K562 (cell line): ENCODE results near the gene GMNC. TPM values are rescaled to one million over a fixed set of nuclear protein-coding genes. Genes with fewer than 3 reads are reported as not detected.

ENCODE experiments used
- ATAC-seq: fragments of 200-7000 bp; cut with Tn5 transposase; 3 replicates; pipeline ENCODE4 v1.9.1; 2020; ENCODE audit warnings: moderate library complexity
- BruUV-seq: library from RNA; stranded (reverse); fragments of 400-500 nt; replicated peaks from 2 replicates; lab custom pipeline; 2021; lab: Mats Ljungman, UMichigan
- CTCF ChIA-PET: fragments of 300-600 bp; formaldehyde crosslinking; extraction: SDS; loops from one replicate; lab custom pipeline; 2021; ENCODE audit warnings: low intra/inter-chr PET ratio; lab: Yijun Ruan, JAX
- POLR2A ChIA-PET: fragments of 300-600, 350-650 bp; sonication (Branson Sonifier 250); formaldehyde crosslinking; extraction: SDS; loops from one replicate; lab custom pipeline; 2021; ENCODE audit warnings: antibody characterized with exemption, inconsistent platforms; lab: Yijun Ruan, JAX
- DNase-seq, 4 experiments: peaks; one replicate each; pipeline versions ENCODE4 v3.0.0 to v3.0.0-alpha.2; 2011 to 2018; ENCODE audit warnings: low spot score in 3 of 4, mixed read lengths in 3 of 4; ENCODE audit errors: extremely low read depth in 1 of 4
- FAIRE-seq: peaks from 2 replicates; lab custom pipeline; 2011; peaks lifted over from hg19 to GRCh38; lab: Jason Lieb, UNC
- H2AFZ ChIP-seq: 2 replicates; pipeline ENCODE4 v1.6.0; 2011; ENCODE audit warnings: low read depth, low read length, control low read depth, inconsistent platforms
- H3K27ac ChIP-seq: fragments of 200-600 bp; 3 replicates; pipeline ENCODE4 v1.8.0; 2011; ENCODE audit warnings: low read depth, mild to moderate bottlenecking, control low read depth, inconsistent platforms, low read length, moderate library complexity, mixed read lengths; ENCODE audit errors: extremely low read depth
- H3K27me3 ChIP-seq, 2 experiments: fragments of 300-600 bp in 1 of 2; 2 replicates in 1 of 2; 3 replicates in 1 of 2; pipeline versions ENCODE4 v1.6.0 to v1.8.0; 2011; ENCODE audit warnings: inconsistent platforms in 2 of 2, low read length in 2 of 2, mild to moderate bottlenecking in 1 of 2, mixed read lengths in 1 of 2, moderate library complexity in 1 of 2; ENCODE audit not compliant: control insufficient read depth in 2 of 2, insufficient read depth in 2 of 2
- H3K36me3 ChIP-seq: fragments of 300-600 bp; 3 replicates; pipeline ENCODE4 v1.8.0; 2011; ENCODE audit warnings: mild to moderate bottlenecking, low read length, inconsistent platforms; ENCODE audit not compliant: control insufficient read depth, insufficient read depth
- H3K4me1 ChIP-seq, 2 experiments: fragments of 200-600 bp in 1 of 2; replicated peaks in 1 of 2; 2 replicates in 1 of 2; 3 replicates in 1 of 2; pipeline versions ENCODE4 v1.5.1 to v1.8.0; 2011; ENCODE audit warnings: inconsistent platforms in 2 of 2, low read length in 2 of 2, mild to moderate bottlenecking in 1 of 2, mixed read lengths in 1 of 2, moderate library complexity in 1 of 2; ENCODE audit not compliant: control insufficient read depth in 2 of 2, insufficient read depth in 2 of 2
- H3K4me2 ChIP-seq: 2 replicates; pipeline ENCODE4 v1.6.1; 2011; ENCODE audit warnings: low read length, control low read depth, inconsistent platforms, mixed read lengths; ENCODE audit not compliant: insufficient read depth
- H3K4me3 ChIP-seq: fragments of 200-600 bp; sonication (generic), shearing (Covaris generic); 2 replicates; pipeline ENCODE4 v1.5.1; 2016; ENCODE audit warnings: control low read depth, inconsistent platforms
- H3K79me2 ChIP-seq: fragments of 200-600 bp; 3 replicates; pipeline ENCODE4 v1.8.0; 2011; ENCODE audit warnings: low read length, inconsistent platforms; ENCODE audit not compliant: control insufficient read depth, insufficient read depth
- H3K9ac ChIP-seq, 2 experiments: 2 replicates each; pipeline versions ENCODE4 v1.6.0 to v1.6.1; 2011; ENCODE audit warnings: low read depth in 2 of 2, low read length in 2 of 2, control low read depth in 1 of 2, inconsistent platforms in 1 of 2, mild to moderate bottlenecking in 1 of 2, mixed read lengths in 1 of 2; ENCODE audit not compliant: insufficient read depth in 1 of 2
- H3K9me1 ChIP-seq: one replicate; pipeline ENCODE4 v1.6.0; 2011; ENCODE audit warnings: inconsistent platforms, mild to moderate bottlenecking, low read length, moderate library complexity; ENCODE audit not compliant: control insufficient read depth, insufficient read depth
- H3K9me3 ChIP-seq: replicated peaks from 2 replicates; pipeline ENCODE4 v1.5.1; 2011; ENCODE audit warnings: low read depth, low read length, inconsistent platforms; ENCODE audit not compliant: control insufficient read depth, insufficient read depth
- H4K20me1 ChIP-seq: replicated peaks from 2 replicates; pipeline ENCODE4 v1.6.1; 2011; ENCODE audit warnings: low read length, inconsistent platforms, mixed read lengths; ENCODE audit not compliant: control insufficient read depth, insufficient read depth
- ETV5 ChIP-seq: sonication (generic); formaldehyde crosslinking; IDR thresholded peaks from 2 replicates; pipeline ENCODE4 v1.4.0; 2020; ENCODE audit warnings: low read depth, mild to moderate bottlenecking, missing genetic modification reagents
- PKNOX1 ChIP-seq: fragments of 450-650 bp; IDR thresholded peaks from 2 replicates; pipeline ENCODE4 v1.6.1; 2016
- TBL1XR1 ChIP-seq, 2 experiments: IDR thresholded peaks; 2 replicates each; pipeline ENCODE4 v1.6.1; 2012; ENCODE audit warnings: improper control_type of control experiment in 2 of 2, low read length in 2 of 2, mild to moderate bottlenecking in 1 of 2
- ZFP91 ChIP-seq: sonication (generic); formaldehyde crosslinking; IDR thresholded peaks from 2 replicates; pipeline ENCODE4 v1.8.0; 2022; ENCODE audit warnings: mild to moderate bottlenecking, missing genetic modification reagents
- WGBS: fragments of 100-300 bp; shearing (Covaris generic); methylation state at CpG from one replicate; pipeline ENCODE4 v1.1.6; 2016; ENCODE audit warnings: low coverage, mixed read lengths; ENCODE audit not compliant: insufficient coverage; ENCODE audit errors: missing lambda C conversion rate; 5-methylcytosine and 5-hydroxymethylcytosine counted together
- in situ Hi-C: fragments of 300-500 bp; cut with MboI; formaldehyde crosslinking; loops from 4 replicates; pipeline ENCODE4 v1.15.0; 2018; ENCODE audit warnings: inconsistent platforms, mixed read lengths
- intact Hi-C: fragments of 100-400 bp; cut with micrococcal nuclease; formaldehyde crosslinking; loops from 2 replicates; pipeline ENCODE4 v1.14.2; 2022
- polyA plus RNA-seq, 8 experiments: library from polyadenylated mRNA; depleted of rRNA in 4 of 8; stranded (reverse) in 5 of 8; unstranded in 3 of 8; fragments of >200 nt; fragmentation: Nextera tagmentation in 2 of 8; fragmentation: Illumina TruSeq in 1 of 8; extraction: Ambion mirVana in 2 of 8; extraction: Trizol in 1 of 8; gene quantifications; 2 replicates each; pipeline versions ENCODE4 v1.2.1 to v1.2.3, GENCODE V29; 2011 to 2014; ENCODE audit warnings: inconsistent platforms in 1 of 8, missing spikeins in 1 of 8
- total RNA-seq, 7 experiments: library from RNA; depleted of rRNA in 6 of 7; stranded (reverse); fragments of >200 nt in 6 of 7; fragmentation: Illumina TruSeq in 2 of 7; extraction: Trizol in 2 of 7; gene quantifications; 2 replicates each; pipeline versions ENCODE4 v1.2.1 to v1.2.3, GENCODE V29; 2011 to 2021; ENCODE audit warnings: low replicate concordance in 1 of 7
- TF ChIP-seq, protein P1 (sequence below): fragments of 250-450 bp; sonication (Bioruptor Pico); IDR thresholded peaks from 2 replicates; pipeline ENCODE4 v1.5.0; 2022; ENCODE audit warnings: mild to moderate bottlenecking

The GMNC gene
- total and polyA plus RNA-seq, 9 of the 15 experiments (the other 6 are each of a cell fraction or from before 2014, with no cell fraction given), result not detected

- no peak for TF ChIP-seq ZFP91 (CRISPR knock-in tag)
These were observed 30.0 kb upstream of the GMNC start (continued) for GRCh38 chr3:190892395-190892902.

GRCh38 chr3:190886945-190887344 lies 24.5 kb upstream of the GMNC start:
- intact Hi-C loops, result no loop called here
- no peak overlapping the region for H3K9ac ChIP-seq
- no peaks in the 10 kb centered on the region for H4K20me1 ChIP-seq
- WGBS, result 0% methylated on average over 5 of the region's 5 CpGs
- H3K4me2 ChIP-seq, result no peak overlapping the region
- TF ChIP-seq, protein P1, sequence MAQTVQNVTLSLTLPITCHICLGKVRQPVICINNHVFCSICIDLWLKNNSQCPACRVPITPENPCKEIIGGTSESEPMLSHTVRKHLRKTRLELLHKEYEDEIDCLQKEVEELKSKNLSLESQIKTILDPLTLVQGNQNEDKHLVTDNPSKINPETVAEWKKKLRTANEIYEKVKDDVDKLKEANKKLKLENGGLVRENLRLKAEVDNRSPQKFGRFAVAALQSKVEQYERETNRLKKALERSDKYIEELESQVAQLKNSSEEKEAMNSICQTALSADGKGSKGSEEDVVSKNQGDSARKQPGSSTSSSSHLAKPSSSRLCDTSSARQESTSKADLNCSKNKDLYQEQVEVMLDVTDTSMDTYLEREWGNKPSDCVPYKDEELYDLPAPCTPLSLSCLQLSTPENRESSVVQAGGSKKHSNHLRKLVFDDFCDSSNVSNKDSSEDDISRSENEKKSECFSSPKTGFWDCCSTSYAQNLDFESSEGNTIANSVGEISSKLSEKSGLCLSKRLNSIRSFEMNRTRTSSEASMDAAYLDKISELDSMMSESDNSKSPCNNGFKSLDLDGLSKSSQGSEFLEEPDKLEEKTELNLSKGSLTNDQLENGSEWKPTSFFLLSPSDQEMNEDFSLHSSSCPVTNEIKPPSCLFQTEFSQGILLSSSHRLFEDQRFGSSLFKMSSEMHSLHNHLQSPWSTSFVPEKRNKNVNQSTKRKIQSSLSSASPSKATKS (CRISPR knock-in tag), result no peak
- TF ChIP-seq ETV5 (no peak), TBL1XR1 (IDR thresholded peaks at IDR 0.05; ENCODE audit: low read length in 2 of 2) (no peak), PKNOX1 (no peak)
- no peak for FAIRE-seq
- no peak for DNase-seq
- no peak overlapping the region for H3K27ac ChIP-seq
- no peaks in the 10 kb centered on the region for H3K27me3 ChIP-seq
- no peaks in the 10 kb centered on the region for H3K9me3 ChIP-seq
- no peaks in the 10 kb centered on the region for H3K36me3 ChIP-seq
- no peaks in the 10 kb centered on the region for H3K79me2 ChIP-seq
- POLR2A ChIA-PET, result no interaction called here
- CTCF ChIA-PET, result no interaction called here
- no peak overlapping the region for H2AFZ ChIP-seq
- H3K4me3 ChIP-seq, result no peak overlapping the region
- no peaks in the 10 kb centered on the region for H3K4me1 ChIP-seq
- ATAC-seq, result no peak
- in situ Hi-C loops, result no loop called here
- BruUV-seq, result no TSS peak
- H3K9me1 ChIP-seq, result no peaks in the 10 kb centered on the region
